ENCODE results near the gene AMY2B.
"Not testable (repeated sequence)": the region's sequence is repeated elsewhere in the genome, so short reads cannot be mapped to it uniquely, and the experiment has no call there.

The AMY2B gene

GRCh38 chr1:103571289-103571688, at the start of gene AMY2B:
Gene AMY2B, plus strand, starts transcription at chr1:103571589. Its CDS starts 14 bp downstream, at chr1:103571603.
- DNase-seq: not testable (repeated sequence)

GRCh38 chr1:103523346-103523745, 48.0 kb upstream of the AMY2B start:
- DNase-seq: no peak

GRCh38 chr1:103525114-103525606, 46.2 kb upstream of the AMY2B start:
- no peak for DNase-seq

- peak; percentile 80 for DNase-seq
Observed at GRCh38 chr1:103525607-103526507, 45.5 kb upstream of the AMY2B start, which contains the start of gene RNPC3. Gene RNPC3, plus strand, starts transcription at chr1:103525699. Its CDS starts 372 bp downstream, at chr1:103526071.

- no peak for DNase-seq
Observed at GRCh38 chr1:103527331-103527730, 44.1 kb upstream of the AMY2B start.

- DNase-seq: no peak
Observed at GRCh38 chr1:103529746-103530145, 41.6 kb upstream of the AMY2B start.

- DNase-seq: no peak
Observed at GRCh38 chr1:103538226-103538625, 33.2 kb upstream of the AMY2B start.

GRCh38 chr1:103541431-103541830, 30.0 kb upstream of the AMY2B start:
- no peak for DNase-seq

- DNase-seq: no peak
Observed at GRCh38 chr1:103546496-103546895, 24.9 kb upstream of the AMY2B start.

GRCh38 chr1:103547840-103548239, 23.5 kb upstream of the AMY2B start:
- no peak for DNase-seq

GRCh38 chr1:103560427-103560826, 11.0 kb upstream of the AMY2B start:
- no peak for DNase-seq

GRCh38 chr1:103561124-103561523, 10.3 kb upstream of the AMY2B start:
- not testable (repeated sequence) for DNase-seq

- no peak for DNase-seq
Observed at GRCh38 chr1:103561643-103562395, 9.6 kb upstream of the AMY2B start.

- DNase-seq: no peak
Observed at GRCh38 chr1:103563056-103563455, 8.3 kb upstream of the AMY2B start.

- DNase-seq: no peak
Observed at GRCh38 chr1:103569493-103569892, 1.9 kb upstream of the AMY2B start.

- DNase-seq: no peak
Observed at GRCh38 chr1:103576065-103576464, 4.7 kb downstream of the AMY2B start.

- not testable (repeated sequence) for DNase-seq
Observed at GRCh38 chr1:103576784-103577183, 5.4 kb downstream of the AMY2B start.

GRCh38 chr1:103582464-103582863, 11.1 kb downstream of the AMY2B start:
- DNase-seq: no peak

GRCh38 chr1:103583887-103584286, 12.5 kb downstream of the AMY2B start:
- DNase-seq: no peak

- DNase-seq: no peak
Observed at GRCh38 chr1:103584537-103584936, 13.1 kb downstream of the AMY2B start.

GRCh38 chr1:103602740-103603139, 31.4 kb downstream of the AMY2B start:
- DNase-seq: not testable (repeated sequence)

GRCh38 chr1:103616362-103616761, 45.0 kb downstream of the AMY2B start:
- no peak for DNase-seq

GRCh38 chr1:103616994-103617477, 45.6 kb downstream of the AMY2B start, which contains the start of gene AMY2A:
Gene AMY2A, plus strand, starts transcription at chr1:103617427. Its CDS starts 14 bp downstream, at chr1:103617441.
- not testable (repeated sequence) for DNase-seq
